Hepatocyte (in vitro differentiated cells): Measurements from ENCODE around the gene IGSF8. TPM values are rescaled to one million over a fixed set of nuclear protein-coding genes. Genes with fewer than 3 reads are reported as not detected.

Experiments
- DNase-seq: peaks from one replicate; pipeline ENCODE4 v3.0.0-alpha.2; 2016; ENCODE audit warnings: low spot score
- H2AFZ ChIP-seq: fragments of 200-600 bp; sonication (generic); 2 replicates; pipeline ENCODE4 v1.6.0; 2016; ENCODE audit warnings: antibody characterized with exemption, mild to moderate bottlenecking
- H3K27ac ChIP-seq: fragments of 200-600 bp; sonication (generic); 2 replicates; pipeline ENCODE4 v1.5.1; 2016; ENCODE audit warnings: mild to moderate bottlenecking
- H3K27me3 ChIP-seq: fragments of 200-600 bp; sonication (generic); 2 replicates; pipeline ENCODE4 v1.6.1; 2016
- H3K36me3 ChIP-seq: fragments of 200-600 bp; sonication (generic); replicated peaks from 2 replicates; pipeline ENCODE4 v1.5.1; 2016; ENCODE audit warnings: low read depth; ENCODE audit not compliant: insufficient read depth
- H3K4me1 ChIP-seq: fragments of 200-600 bp; sonication (generic); 2 replicates; pipeline ENCODE4 v1.5.1; 2016; ENCODE audit warnings: mild to moderate bottlenecking, moderate library complexity; ENCODE audit not compliant: insufficient read depth
- H3K4me2 ChIP-seq: fragments of 200-600 bp; sonication (generic); 2 replicates; pipeline ENCODE4 v1.6.0; 2016
- H3K4me3 ChIP-seq: fragments of 200-600 bp; sonication (generic); 2 replicates; pipeline ENCODE4 v1.5.1; 2016; ENCODE audit warnings: mild to moderate bottlenecking
- H3K79me2 ChIP-seq: fragments of 200-600 bp; sonication (generic); 2 replicates; pipeline ENCODE4 v1.6.0; 2017; ENCODE audit warnings: mild to moderate bottlenecking
- H3K9me2 ChIP-seq: fragments of 200-600 bp; sonication (generic); replicated peaks from 2 replicates; pipeline ENCODE4 v1.6.0; 2017; ENCODE audit warnings: mild to moderate bottlenecking; ENCODE audit not compliant: insufficient read depth
- H3K9me3 ChIP-seq: fragments of 200-600 bp; sonication (generic); 2 replicates; pipeline ENCODE4 v1.5.1; 2016; ENCODE audit warnings: low read depth, mild to moderate bottlenecking
- H4K20me1 ChIP-seq: fragments of 200-600 bp; sonication (generic); 2 replicates; pipeline ENCODE4 v1.6.0; 2016; ENCODE audit warnings: mild to moderate bottlenecking; ENCODE audit not compliant: insufficient read depth, poor library complexity, severe bottlenecking
- EZH2 ChIP-seq: fragments of 200-600 bp; sonication (generic); IDR thresholded peaks from 2 replicates; pipeline ENCODE4 v1.6.1; 2016; ENCODE audit warnings: antibody characterized with exemption, mild to moderate bottlenecking, borderline replicate concordance
- EZH2phosphoT487 ChIP-seq: fragments of 200-600 bp; sonication (generic); IDR thresholded peaks from one replicate; pipeline ENCODE4 v1.6.1; 2018; ENCODE audit warnings: antibody characterized with exemption, mild to moderate bottlenecking, low read depth, moderate library complexity; ENCODE audit not compliant: unreplicated experiment, severe bottlenecking
- WGBS: methylation state at CpG from one replicate; pipeline ENCODE4 v1.1.6; 2016; ENCODE audit warnings: low lambda C conversion rate; ENCODE audit errors: missing lambda C conversion rate; 5-methylcytosine and 5-hydroxymethylcytosine counted together
- polyA plus RNA-seq: library from polyadenylated mRNA; unstranded; fragments of >200 nt; fragmentation: Nextera tagmentation; extraction: Ambion mirVana; gene quantifications from 2 replicates; pipeline ENCODE4 v1.2.1, GENCODE V29; 2016
- total RNA-seq: library from RNA; depleted of rRNA; stranded (reverse); fragments of >200 nt; gene quantifications from 2 replicates; pipeline ENCODE4 v1.2.3, GENCODE V29; 2014
- TF ChIP-seq, protein P1 (sequence below): fragments of 200-600 bp; sonication (generic); IDR thresholded peaks from 2 replicates; pipeline ENCODE4 v1.5.1; 2016; ENCODE audit warnings: antibody characterized with exemption, mild to moderate bottlenecking; ENCODE audit not compliant: poor library complexity

Gene IGSF8
- total and polyA plus RNA-seq, 2 experiments from 2014 or later = 36.8 to 54.1 TPM

DNA sequence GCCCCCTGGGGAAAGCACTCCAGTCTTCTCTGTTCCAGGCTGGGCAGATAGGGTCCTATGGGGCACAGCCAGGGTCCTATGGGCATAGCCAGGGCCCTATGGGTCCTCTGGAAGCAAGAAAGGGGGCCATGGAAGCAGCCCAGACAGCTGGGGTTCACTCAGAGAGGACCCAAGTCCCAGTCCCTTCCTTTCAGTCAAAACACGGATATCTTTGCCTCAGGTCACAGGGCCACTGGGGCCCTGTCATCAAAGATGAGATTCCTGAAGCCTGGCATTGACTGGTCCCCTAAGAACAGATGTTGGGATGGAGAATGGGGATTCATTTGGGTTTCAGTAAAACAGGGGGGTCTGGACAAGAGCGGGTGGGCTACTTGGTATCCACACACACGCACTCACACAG, 8.5 kb downstream of the IGSF8 start:
- H3K4me3 ChIP-seq = no peak overlapping the region
- H3K36me3 ChIP-seq = no peaks in the 10 kb centered on the region

DNA sequence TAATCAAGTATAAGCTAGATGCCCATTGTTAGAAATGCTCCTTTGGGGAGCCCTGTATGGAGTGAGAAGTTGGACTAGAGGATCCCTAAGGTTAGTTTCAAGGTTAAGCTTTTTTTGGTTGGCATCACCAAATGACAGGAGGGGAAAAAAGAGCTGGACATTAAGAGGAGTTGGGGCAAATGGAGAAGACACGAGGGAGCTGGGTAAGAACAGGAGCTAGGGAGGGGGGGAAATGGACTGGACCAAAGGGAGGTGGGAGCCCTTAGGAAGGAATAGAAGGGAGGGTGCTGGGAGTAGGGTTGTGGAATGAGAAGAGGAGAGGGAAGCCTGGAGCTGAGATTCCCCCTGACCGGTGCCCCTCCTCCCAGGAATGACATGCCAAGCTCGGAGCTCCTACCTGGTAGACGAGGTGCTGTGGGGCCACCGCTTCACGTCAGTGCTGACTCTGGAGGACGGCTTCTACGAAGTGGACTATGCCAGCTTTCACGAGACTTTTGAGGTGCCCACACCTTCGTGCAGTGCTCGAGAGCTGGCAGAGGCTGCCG, 11.2 kb downstream of the IGSF8 start:
- no peaks in the 10 kb centered on the region for H3K9me3 ChIP-seq
- H3K27me3 ChIP-seq = peaks cover 14% of the 10 kb centered on the region
- H3K36me3 ChIP-seq = no peaks in the 10 kb centered on the region
- H3K4me1 ChIP-seq = no peaks in the 10 kb centered on the region
- H3K27ac ChIP-seq = no peak overlapping the region
- H3K79me2 ChIP-seq = no peaks in the 10 kb centered on the region
- 95% methylated on average over 11 of the region's 12 CpGs for WGBS
- DNase-seq = no peak
- H2AFZ ChIP-seq = no peak overlapping the region
- no peak overlapping the region for H3K4me3 ChIP-seq
- no peaks in the 10 kb centered on the region for H3K9me2 ChIP-seq
- TF ChIP-seq EZH2 (no peak), EZH2phosphoT487 (no peak)
- TF ChIP-seq, protein P1, sequence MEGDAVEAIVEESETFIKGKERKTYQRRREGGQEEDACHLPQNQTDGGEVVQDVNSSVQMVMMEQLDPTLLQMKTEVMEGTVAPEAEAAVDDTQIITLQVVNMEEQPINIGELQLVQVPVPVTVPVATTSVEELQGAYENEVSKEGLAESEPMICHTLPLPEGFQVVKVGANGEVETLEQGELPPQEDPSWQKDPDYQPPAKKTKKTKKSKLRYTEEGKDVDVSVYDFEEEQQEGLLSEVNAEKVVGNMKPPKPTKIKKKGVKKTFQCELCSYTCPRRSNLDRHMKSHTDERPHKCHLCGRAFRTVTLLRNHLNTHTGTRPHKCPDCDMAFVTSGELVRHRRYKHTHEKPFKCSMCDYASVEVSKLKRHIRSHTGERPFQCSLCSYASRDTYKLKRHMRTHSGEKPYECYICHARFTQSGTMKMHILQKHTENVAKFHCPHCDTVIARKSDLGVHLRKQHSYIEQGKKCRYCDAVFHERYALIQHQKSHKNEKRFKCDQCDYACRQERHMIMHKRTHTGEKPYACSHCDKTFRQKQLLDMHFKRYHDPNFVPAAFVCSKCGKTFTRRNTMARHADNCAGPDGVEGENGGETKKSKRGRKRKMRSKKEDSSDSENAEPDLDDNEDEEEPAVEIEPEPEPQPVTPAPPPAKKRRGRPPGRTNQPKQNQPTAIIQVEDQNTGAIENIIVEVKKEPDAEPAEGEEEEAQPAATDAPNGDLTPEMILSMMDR = no peak
- H4K20me1 ChIP-seq = no peaks in the 10 kb centered on the region
- no peak overlapping the region for H3K4me2 ChIP-seq

More for the DNA sequence above, 8.5 kb downstream of the IGSF8 start:
- DNase-seq = no peak
- Histone ChIP-seq H3K79me2 (no peaks in the 10 kb centered on the region), H3K27ac (no peak overlapping the region), H3K4me1 (peaks cover 4% of the 10 kb centered on the region), H2AFZ (no peak overlapping the region), H3K9me2 (no peaks in the 10 kb centered on the region), H3K4me2 (no peak overlapping the region), H4K20me1 (no peaks in the 10 kb centered on the region), H3K9me3 (no peaks in the 10 kb centered on the region), H3K27me3 (no peaks in the 10 kb centered on the region)
- 87% methylated on average over 3 of the region's 3 CpGs for WGBS
- TF ChIP-seq EZH2phosphoT487 = no peak
- no peak for TF ChIP-seq EZH2
- TF ChIP-seq, protein P1 = no peak

DNA sequence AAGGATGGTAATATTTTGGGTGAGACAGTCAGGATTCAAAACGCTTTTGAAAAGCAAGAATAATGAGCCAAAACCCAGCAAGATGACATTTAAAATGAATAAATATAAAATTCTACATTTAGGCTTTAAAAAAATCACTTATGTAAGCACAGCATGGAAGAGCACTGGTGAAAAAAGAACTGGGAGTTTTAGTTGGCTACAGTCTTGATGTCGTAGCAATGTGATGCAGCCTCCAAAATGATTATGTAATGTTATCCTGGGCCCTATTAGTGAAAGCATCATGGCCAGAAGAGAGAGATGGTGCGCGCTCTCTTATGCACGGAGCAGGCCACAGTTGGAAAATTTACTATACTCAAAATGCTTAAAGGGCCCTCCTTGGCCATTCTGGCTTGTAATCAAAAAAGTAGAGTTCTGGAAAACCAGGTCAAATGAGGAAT, 11.9 kb downstream of the IGSF8 start:
- 89% methylated on average over 5 of the region's 5 CpGs for WGBS
- TF ChIP-seq EZH2 = no peak
- no peak for TF ChIP-seq EZH2phosphoT487
- TF ChIP-seq, protein P1 = no peak
- Histone ChIP-seq H3K4me1 (no peaks in the 10 kb centered on the region), H3K27ac (no peak overlapping the region), H3K79me2 (no peaks in the 10 kb centered on the region), H3K36me3 (no peaks in the 10 kb centered on the region), H3K27me3 (peaks cover 21% of the 10 kb centered on the region), H3K9me3 (no peaks in the 10 kb centered on the region), H3K4me3 (no peak overlapping the region), H4K20me1 (no peaks in the 10 kb centered on the region), H3K4me2 (no peak overlapping the region), H3K9me2 (no peaks in the 10 kb centered on the region), H2AFZ (no peak overlapping the region)
- DNase-seq = no peak
